Liver (tissue), 9 donors: ENCODE results near the gene OR2D3. TPM values are rescaled to one million over a fixed set of nuclear protein-coding genes. Genes with fewer than 3 reads are reported as not detected.

Experiments
- DNase-seq: peaks from one replicate; pipeline ENCODE4 v3.0.0-alpha.2; 2017; ENCODE audit warnings: low spot score
- H3K27ac ChIP-seq, 2 donors: one replicate each; pipeline ENCODE4 v1.7.0; 2013; ENCODE audit warnings: inconsistent platforms in 2 of 2, low read length in 2 of 2, control low read depth in 1 of 2, low read depth in 1 of 2, mild to moderate bottlenecking in 1 of 2
- H3K27me3 ChIP-seq, 4 donors: one replicate each; pipeline versions ENCODE4 v1.6.1 to v1.7.0; 2013; ENCODE audit warnings: low read length in 3 of 4, inconsistent platforms in 1 of 4, mild to moderate bottlenecking in 1 of 4, moderate library complexity in 1 of 4; ENCODE audit not compliant: control insufficient read depth in 4 of 4, insufficient read depth in 4 of 4
- H3K36me3 ChIP-seq, 4 donors: one replicate each; pipeline versions ENCODE4 v1.6.1 to v1.7.0; 2013; ENCODE audit warnings: low read length in 3 of 4, mild to moderate bottlenecking in 3 of 4, low read depth in 1 of 4, moderate library complexity in 1 of 4; ENCODE audit not compliant: control insufficient read depth in 4 of 4, insufficient read depth in 3 of 4
- H3K4me1 ChIP-seq, 4 donors: one replicate each; pipeline versions ENCODE4 v1.6.1 to v1.7.0; 2013; ENCODE audit warnings: low read length in 3 of 4, mild to moderate bottlenecking in 3 of 4, moderate library complexity in 1 of 4; ENCODE audit not compliant: control insufficient read depth in 4 of 4, insufficient read depth in 4 of 4
- H3K4me3 ChIP-seq, 3 donors: one replicate each; pipeline versions ENCODE4 v1.6.1 to v1.7.0; 2013; ENCODE audit warnings: low read length in 3 of 3, control low read depth in 1 of 3, low read depth in 1 of 3, mild to moderate bottlenecking in 1 of 3
- H3K9ac ChIP-seq, 2 donors: one replicate each; pipeline ENCODE4 v1.7.0; 2013; ENCODE audit warnings: low read length in 2 of 2, mild to moderate bottlenecking in 2 of 2, moderate library complexity in 2 of 2, control low read depth in 1 of 2, low read depth in 1 of 2
- H3K9me3 ChIP-seq, 4 donors: one replicate each; pipeline versions ENCODE4 v1.6.1 to v1.7.0; 2013; ENCODE audit warnings: low read length in 3 of 4; ENCODE audit not compliant: control insufficient read depth in 4 of 4
- EGR1 ChIP-seq, 2 donors: IDR thresholded peaks; 2 replicates each; pipeline ENCODE4 v1.6.1; 2016 to 2018; ENCODE audit warnings: antibody characterized with exemption in 2 of 2, low read depth in 2 of 2
- FOXA1 ChIP-seq: IDR thresholded peaks from 2 replicates; pipeline ENCODE4 v1.6.1; 2016; ENCODE audit warnings: antibody characterized with exemption
- FOXA2 ChIP-seq: IDR thresholded peaks from 2 replicates; pipeline ENCODE4 v1.6.1; 2016; ENCODE audit warnings: antibody characterized with exemption
- HNF4A ChIP-seq, 2 donors: conservative IDR thresholded peaks; 2 replicates each; pipeline ENCODE4 v1.6.1; 2016; ENCODE audit warnings: antibody characterized with exemption in 2 of 2, mild to moderate bottlenecking in 2 of 2
- HNF4G ChIP-seq: IDR thresholded peaks from 2 replicates; pipeline ENCODE4 v1.6.1; 2016; ENCODE audit warnings: antibody characterized with exemption
- JUND ChIP-seq, 2 donors: IDR thresholded peaks; 2 replicates each; pipeline ENCODE4 v1.6.1; 2016; ENCODE audit warnings: antibody characterized with exemption in 2 of 2
- NR2F2 ChIP-seq: IDR thresholded peaks from 2 replicates; pipeline ENCODE4 v1.6.1; 2016; ENCODE audit warnings: antibody characterized with exemption
- RAD21 ChIP-seq, 2 donors: IDR thresholded peaks; 2 replicates each; pipeline ENCODE4 v1.6.1; 2016; ENCODE audit warnings: antibody characterized with exemption in 2 of 2, mild to moderate bottlenecking in 2 of 2
- RXRA ChIP-seq, 2 donors: IDR thresholded peaks; 2 replicates each; pipeline ENCODE4 v1.6.1; 2017 to 2018; ENCODE audit warnings: antibody characterized with exemption in 2 of 2, mild to moderate bottlenecking in 1 of 2
- SP1 ChIP-seq: IDR thresholded peaks from 2 replicates; pipeline ENCODE4 v1.6.1; 2018; ENCODE audit warnings: antibody characterized with exemption, mild to moderate bottlenecking
- TAF1 ChIP-seq: conservative IDR thresholded peaks from 2 replicates; pipeline ENCODE4 v1.6.1; 2016; ENCODE audit warnings: antibody characterized with exemption, mild to moderate bottlenecking
- YY1 ChIP-seq: IDR thresholded peaks from 2 replicates; pipeline ENCODE4 v1.6.1; 2016; ENCODE audit warnings: antibody characterized with exemption, mild to moderate bottlenecking
- WGBS: extraction: QIAGEN DNeasy Blood & Tissue Kit; methylation state at CpG from one replicate; pipeline ENCODE4 v1.1.7; 2013; 5-methylcytosine and 5-hydroxymethylcytosine counted together
- polyA plus RNA-seq, 2 donors: library from polyadenylated mRNA; stranded (reverse) in 1 of 2; unstranded in 1 of 2; fragments of 200-250 nt in 1 of 2; fragments of >200 nt in 1 of 2; fragmentation: Nextera tagmentation in 1 of 2; extraction: Ambion mirVana in 1 of 2; gene quantifications; one replicate each; pipeline versions ENCODE4 v1.2.1 to v1.2.3, GENCODE V29; 2013 to 2015
- total RNA-seq, 2 donors: library from RNA; depleted of rRNA; stranded (reverse); fragments of >200 nt; gene quantifications; one replicate each; pipeline ENCODE4 v1.2.3, GENCODE V29; 2014
- TF ChIP-seq, protein P1 (sequence below): IDR thresholded peaks from 2 replicates; pipeline ENCODE4 v1.6.1; 2016; ENCODE audit warnings: antibody characterized with exemption, mild to moderate bottlenecking
- TF ChIP-seq, protein P2 (sequence below): IDR thresholded peaks from 2 replicates; pipeline ENCODE4 v1.6.1; 2016; ENCODE audit warnings: antibody characterized with exemption
- TF ChIP-seq, protein P3 (sequence below): IDR thresholded peaks from 2 replicates; pipeline ENCODE4 v1.6.1; 2016; ENCODE audit warnings: antibody characterized with exemption
- TF ChIP-seq, protein P4 (sequence below): IDR thresholded peaks from 2 replicates; pipeline ENCODE4 v1.6.1; 2016; ENCODE audit warnings: antibody characterized with exemption
- TF ChIP-seq, protein P5 (sequence below): fragments of 150-350 bp; IDR thresholded peaks from 2 replicates; pipeline ENCODE4 v1.5.1; 2017; ENCODE audit warnings: improper control_type of control experiment, low read depth, low read length; ENCODE audit not compliant: missing input control
- donor health status: healthy.
- donor health status: healthy.
- donor health status: healthy.
- donor health status: healthy.
- donor health status: healthy.

The OR2D3 gene
- total and polyA plus RNA-seq, 4 donors: not detected

DNA sequence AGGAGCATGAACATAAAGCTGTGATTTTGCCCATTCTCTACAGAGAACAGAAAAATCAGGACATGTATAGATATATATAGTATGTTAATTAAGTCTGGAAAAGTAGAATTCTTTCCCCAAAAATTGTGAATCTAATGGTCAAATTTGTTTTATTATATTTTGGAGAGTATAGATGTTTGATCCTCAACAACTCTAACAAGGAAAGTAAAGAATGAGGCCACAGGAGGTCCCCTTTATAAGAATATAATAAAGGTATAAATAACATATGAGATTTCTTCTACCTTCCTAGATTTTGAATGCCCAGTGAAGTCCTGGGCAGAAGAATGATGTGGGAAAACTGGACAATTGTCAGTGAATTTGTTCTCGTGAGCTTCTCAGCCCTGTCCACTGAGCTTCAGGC, 44.5 kb upstream of the OR2D3 start, which contains the start of gene OR10A4:
OR10A4 (plus strand) TSS at position 301 of the 400 bp plus-strand sequence; CDS start at position 324, 23 bp downstream.
- peaks cover 0 to 2% (median 0%) of the 10 kb centered on the region in 4 donors for H3K9me3 ChIP-seq
- WGBS: 92% methylated on average over 1 of the region's 1 CpG
- H3K27me3 ChIP-seq: no peaks in the 10 kb centered on the region
- no peak within 1 kb of the TSS for H3K27ac ChIP-seq
- TF ChIP-seq RXRA (IDR thresholded peaks at IDR 0.05): no peak
- TF ChIP-seq FOXA1: no peak
- TF ChIP-seq EGR1 (IDR thresholded peaks at IDR 0.05; ENCODE audit: low read depth in 2 of 2): no peak
- TF ChIP-seq FOXA2: no peak
- TF ChIP-seq RAD21 (IDR thresholded peaks at IDR 0.05): no peak
- TF ChIP-seq, protein P1, sequence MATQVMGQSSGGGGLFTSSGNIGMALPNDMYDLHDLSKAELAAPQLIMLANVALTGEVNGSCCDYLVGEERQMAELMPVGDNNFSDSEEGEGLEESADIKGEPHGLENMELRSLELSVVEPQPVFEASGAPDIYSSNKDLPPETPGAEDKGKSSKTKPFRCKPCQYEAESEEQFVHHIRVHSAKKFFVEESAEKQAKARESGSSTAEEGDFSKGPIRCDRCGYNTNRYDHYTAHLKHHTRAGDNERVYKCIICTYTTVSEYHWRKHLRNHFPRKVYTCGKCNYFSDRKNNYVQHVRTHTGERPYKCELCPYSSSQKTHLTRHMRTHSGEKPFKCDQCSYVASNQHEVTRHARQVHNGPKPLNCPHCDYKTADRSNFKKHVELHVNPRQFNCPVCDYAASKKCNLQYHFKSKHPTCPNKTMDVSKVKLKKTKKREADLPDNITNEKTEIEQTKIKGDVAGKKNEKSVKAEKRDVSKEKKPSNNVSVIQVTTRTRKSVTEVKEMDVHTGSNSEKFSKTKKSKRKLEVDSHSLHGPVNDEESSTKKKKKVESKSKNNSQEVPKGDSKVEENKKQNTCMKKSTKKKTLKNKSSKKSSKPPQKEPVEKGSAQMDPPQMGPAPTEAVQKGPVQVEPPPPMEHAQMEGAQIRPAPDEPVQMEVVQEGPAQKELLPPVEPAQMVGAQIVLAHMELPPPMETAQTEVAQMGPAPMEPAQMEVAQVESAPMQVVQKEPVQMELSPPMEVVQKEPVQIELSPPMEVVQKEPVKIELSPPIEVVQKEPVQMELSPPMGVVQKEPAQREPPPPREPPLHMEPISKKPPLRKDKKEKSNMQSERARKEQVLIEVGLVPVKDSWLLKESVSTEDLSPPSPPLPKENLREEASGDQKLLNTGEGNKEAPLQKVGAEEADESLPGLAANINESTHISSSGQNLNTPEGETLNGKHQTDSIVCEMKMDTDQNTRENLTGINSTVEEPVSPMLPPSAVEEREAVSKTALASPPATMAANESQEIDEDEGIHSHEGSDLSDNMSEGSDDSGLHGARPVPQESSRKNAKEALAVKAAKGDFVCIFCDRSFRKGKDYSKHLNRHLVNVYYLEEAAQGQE: no peak
- no peak for TF ChIP-seq HNF4G
- TF ChIP-seq, protein P2, sequence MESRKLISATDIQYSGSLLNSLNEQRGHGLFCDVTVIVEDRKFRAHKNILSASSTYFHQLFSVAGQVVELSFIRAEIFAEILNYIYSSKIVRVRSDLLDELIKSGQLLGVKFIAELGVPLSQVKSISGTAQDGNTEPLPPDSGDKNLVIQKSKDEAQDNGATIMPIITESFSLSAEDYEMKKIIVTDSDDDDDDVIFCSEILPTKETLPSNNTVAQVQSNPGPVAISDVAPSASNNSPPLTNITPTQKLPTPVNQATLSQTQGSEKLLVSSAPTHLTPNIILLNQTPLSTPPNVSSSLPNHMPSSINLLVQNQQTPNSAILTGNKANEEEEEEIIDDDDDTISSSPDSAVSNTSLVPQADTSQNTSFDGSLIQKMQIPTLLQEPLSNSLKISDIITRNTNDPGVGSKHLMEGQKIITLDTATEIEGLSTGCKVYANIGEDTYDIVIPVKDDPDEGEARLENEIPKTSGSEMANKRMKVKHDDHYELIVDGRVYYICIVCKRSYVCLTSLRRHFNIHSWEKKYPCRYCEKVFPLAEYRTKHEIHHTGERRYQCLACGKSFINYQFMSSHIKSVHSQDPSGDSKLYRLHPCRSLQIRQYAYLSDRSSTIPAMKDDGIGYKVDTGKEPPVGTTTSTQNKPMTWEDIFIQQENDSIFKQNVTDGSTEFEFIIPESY: no peak
- no peak for TF ChIP-seq NR2F2
- TF ChIP-seq JUND (IDR thresholded peaks at IDR 0.05): no peak
- no peak for TF ChIP-seq HNF4A (conservative IDR thresholded peaks at IDR 0.05)
- no peak for TF ChIP-seq TAF1
- TF ChIP-seq, protein P3, sequence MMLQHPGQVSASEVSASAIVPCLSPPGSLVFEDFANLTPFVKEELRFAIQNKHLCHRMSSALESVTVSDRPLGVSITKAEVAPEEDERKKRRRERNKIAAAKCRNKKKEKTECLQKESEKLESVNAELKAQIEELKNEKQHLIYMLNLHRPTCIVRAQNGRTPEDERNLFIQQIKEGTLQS: no peak
- TF ChIP-seq, protein P4, sequence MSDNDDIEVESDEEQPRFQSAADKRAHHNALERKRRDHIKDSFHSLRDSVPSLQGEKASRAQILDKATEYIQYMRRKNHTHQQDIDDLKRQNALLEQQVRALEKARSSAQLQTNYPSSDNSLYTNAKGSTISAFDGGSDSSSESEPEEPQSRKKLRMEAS: no peak
- TF ChIP-seq YY1: no peak
- TF ChIP-seq SP1: no peak
- TF ChIP-seq, protein P5, sequence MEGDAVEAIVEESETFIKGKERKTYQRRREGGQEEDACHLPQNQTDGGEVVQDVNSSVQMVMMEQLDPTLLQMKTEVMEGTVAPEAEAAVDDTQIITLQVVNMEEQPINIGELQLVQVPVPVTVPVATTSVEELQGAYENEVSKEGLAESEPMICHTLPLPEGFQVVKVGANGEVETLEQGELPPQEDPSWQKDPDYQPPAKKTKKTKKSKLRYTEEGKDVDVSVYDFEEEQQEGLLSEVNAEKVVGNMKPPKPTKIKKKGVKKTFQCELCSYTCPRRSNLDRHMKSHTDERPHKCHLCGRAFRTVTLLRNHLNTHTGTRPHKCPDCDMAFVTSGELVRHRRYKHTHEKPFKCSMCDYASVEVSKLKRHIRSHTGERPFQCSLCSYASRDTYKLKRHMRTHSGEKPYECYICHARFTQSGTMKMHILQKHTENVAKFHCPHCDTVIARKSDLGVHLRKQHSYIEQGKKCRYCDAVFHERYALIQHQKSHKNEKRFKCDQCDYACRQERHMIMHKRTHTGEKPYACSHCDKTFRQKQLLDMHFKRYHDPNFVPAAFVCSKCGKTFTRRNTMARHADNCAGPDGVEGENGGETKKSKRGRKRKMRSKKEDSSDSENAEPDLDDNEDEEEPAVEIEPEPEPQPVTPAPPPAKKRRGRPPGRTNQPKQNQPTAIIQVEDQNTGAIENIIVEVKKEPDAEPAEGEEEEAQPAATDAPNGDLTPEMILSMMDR: no peak
- H3K4me1 ChIP-seq: no peaks in the 10 kb centered on the region
- no peaks in the 10 kb centered on the region for H3K36me3 ChIP-seq
- no peak within 1 kb of the TSS for H3K4me3 ChIP-seq
- DNase-seq: no peak
- no peak within 1 kb of the TSS for H3K9ac ChIP-seq

DNA sequence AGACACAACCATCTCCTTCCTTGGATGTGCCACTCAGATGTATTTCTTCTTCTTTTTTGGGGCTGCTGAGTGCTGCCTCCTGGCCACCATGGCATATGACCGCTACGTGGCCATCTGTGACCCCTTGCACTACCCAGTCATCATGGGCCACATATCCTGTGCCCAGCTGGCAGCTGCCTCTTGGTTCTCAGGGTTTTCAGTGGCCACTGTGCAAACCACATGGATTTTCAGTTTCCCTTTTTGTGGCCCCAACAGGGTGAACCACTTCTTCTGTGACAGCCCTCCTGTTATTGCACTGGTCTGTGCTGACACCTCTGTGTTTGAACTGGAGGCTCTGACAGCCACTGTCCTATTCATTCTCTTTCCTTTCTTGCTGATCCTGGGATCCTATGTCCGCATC, 43.9 kb upstream of the OR2D3 start:
- TF ChIP-seq, protein P2: no peak
- TF ChIP-seq TAF1: no peak
- no peak for TF ChIP-seq RAD21 (IDR thresholded peaks at IDR 0.05)
- TF ChIP-seq, protein P1: no peak
- no peak for TF ChIP-seq YY1
- TF ChIP-seq, protein P4: no peak
- no peak for TF ChIP-seq RXRA (IDR thresholded peaks at IDR 0.05)
- TF ChIP-seq FOXA2: no peak
- TF ChIP-seq, protein P3: no peak
- TF ChIP-seq HNF4A (conservative IDR thresholded peaks at IDR 0.05): no peak
- no peak for TF ChIP-seq FOXA1
- no peak for TF ChIP-seq EGR1 (IDR thresholded peaks at IDR 0.05; ENCODE audit: low read depth in 2 of 2)
- peaks cover 0 to under 1% (median 0%) of the 10 kb centered on the region in 4 donors for H3K27me3 ChIP-seq
- H3K9me3 ChIP-seq: peaks cover 0 to 2% (median 0%) of the 10 kb centered on the region in 4 donors
- 86% methylated on average over 3 of the region's 3 CpGs for WGBS
- H3K4me1 ChIP-seq: no peaks in the 10 kb centered on the region
- H3K27ac ChIP-seq: no peak overlapping the region
- no peak for DNase-seq
- no peak overlapping the region for H3K9ac ChIP-seq
- H3K36me3 ChIP-seq: no peaks in the 10 kb centered on the region
- H3K4me3 ChIP-seq: no peak overlapping the region
